ENCODE data around the gene ECEL1.
"Not testable (repeated sequence)": the region's sequence is repeated elsewhere in the genome, so short reads cannot be mapped to it uniquely, and the experiment has no call there.

- peak; percentile 75 to 93 (median 86) for TF ChIP-seq CTCF (IDR thresholded peaks at IDR 0.05)
- TF ChIP-seq POLR2A (IDR thresholded peaks at IDR 0.05) = not testable (repeated sequence)
Observed at GRCh38 chr2:232440220-232441018, 47.2 kb downstream of the ECEL1 start.
